DMS 273 (cell line): ENCODE results near the gene TNFRSF1A.
"Not testable (repeated sequence)": the region's sequence is repeated elsewhere in the genome, so short reads cannot be mapped to it uniquely, and the experiment has no call there.

Experiments
- DNase-seq: peaks from one replicate; lab custom pipeline; 2025; ENCODE audit not compliant: unreplicated experiment; lab: John Stamatoyannopoulos, UW

TNFRSF1A gene

DNA sequence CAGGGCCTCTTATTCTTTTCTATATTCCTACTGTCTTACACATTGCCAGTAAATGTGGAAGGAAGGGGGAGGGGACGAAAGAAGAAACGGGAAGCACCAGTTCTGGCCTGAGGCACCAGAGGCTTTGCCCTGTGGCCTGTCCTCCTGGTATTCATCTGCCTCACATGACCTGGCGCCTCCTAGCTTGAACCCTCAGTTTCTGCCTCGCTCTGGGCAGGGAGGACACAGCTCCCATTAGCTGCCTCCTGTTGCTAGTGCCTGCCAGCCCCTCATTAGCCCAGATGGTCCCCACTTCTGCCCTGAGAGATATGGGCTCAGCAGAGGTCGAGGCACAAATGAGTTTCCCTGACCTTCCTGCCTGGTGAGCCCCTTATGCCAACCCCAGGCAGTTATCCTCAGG lies 34.3 kb downstream of the TNFRSF1A start:
- no peak for DNase-seq

DNA sequence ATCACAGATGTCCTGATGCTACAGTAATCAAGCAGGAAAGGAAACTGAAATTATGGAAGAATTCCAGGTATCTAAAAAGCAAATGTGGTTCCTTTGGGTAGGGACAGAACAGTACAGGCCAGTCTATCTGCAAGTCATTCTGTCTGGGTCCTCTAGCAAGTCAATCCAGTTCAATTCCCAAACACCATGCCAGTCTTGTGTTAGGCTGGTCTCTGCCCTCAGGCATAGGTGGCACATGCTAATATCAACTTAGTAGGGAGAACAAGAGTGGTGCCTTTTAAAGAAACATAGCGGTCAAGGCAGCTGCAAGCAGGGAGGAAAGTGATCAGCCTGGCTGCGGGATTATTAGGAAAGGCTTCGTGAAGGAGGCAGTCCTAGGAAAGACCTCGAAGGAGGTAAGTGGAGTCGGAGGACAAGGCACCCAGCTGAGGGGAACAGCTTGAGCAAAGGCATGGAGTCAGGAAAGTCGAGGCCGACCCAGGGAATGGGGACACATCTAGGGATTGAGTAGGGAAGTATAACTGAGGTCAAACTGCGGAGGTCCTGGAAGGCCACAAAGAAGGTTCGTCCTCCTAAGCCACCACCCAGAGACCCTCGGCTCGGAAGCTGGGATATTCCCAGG lies 35.2 kb downstream of the TNFRSF1A start:
- DNase-seq = no peak

DNA sequence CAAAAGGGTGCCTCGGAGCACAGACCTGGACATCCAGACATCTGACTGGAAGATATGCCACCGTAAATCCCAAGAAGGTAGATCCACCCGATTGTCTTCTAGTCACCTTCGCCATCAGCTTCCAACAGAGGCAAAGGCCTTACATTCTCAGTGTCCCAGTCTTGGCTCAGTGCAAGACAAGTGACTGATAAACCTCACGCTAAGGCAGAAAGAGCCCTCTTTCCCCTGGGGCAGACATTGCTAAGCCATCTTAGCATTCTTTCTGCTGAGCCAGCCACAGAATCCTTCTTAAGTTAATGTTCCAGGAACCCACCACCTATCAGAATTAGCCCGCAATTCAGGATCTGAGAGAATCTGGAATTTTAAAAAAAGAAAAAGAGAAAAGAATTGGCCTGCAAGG lies 35.7 kb downstream of the TNFRSF1A start:
- no peak for DNase-seq

DNA sequence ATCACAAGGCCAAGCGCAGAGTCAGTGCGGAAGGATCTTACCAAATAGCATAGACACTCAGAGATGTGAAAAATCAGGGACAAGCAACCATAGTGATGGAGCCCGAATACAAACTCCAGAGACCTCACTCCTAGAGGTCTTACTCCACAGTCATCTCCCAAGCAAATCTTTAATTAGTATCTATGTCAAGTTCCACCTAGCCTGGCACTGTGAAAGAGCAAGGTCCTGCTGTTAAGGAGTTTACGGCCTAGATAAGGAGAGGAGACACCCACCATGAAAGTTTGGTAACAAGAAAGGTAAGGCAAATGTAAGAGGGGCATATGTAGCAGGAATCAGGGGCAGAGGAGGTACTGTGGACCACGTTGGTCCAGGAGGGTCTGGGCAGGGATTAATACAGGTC lies 38.8 kb downstream of the TNFRSF1A start:
- no peak for DNase-seq

DNA sequence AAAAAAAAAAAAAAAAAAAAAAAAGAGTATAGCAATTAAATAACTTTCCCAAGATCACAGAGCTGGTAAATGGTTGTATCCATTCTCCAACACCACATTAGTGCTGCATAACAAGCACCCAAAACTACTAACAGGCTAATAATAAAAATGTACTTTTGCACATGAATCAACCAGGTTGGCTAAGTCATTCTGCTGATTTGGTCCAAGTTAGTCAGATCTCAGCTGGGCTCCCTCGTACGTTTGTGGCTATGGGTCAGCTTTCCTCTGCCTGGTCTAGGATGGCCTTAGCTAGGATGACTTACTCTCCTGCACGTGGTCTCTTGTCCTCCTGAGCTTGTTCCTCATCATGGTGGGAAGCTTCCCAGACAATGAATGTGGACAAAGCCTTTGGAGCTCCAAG lies 39.3 kb downstream of the TNFRSF1A start:
- DNase-seq = no peak

DNA sequence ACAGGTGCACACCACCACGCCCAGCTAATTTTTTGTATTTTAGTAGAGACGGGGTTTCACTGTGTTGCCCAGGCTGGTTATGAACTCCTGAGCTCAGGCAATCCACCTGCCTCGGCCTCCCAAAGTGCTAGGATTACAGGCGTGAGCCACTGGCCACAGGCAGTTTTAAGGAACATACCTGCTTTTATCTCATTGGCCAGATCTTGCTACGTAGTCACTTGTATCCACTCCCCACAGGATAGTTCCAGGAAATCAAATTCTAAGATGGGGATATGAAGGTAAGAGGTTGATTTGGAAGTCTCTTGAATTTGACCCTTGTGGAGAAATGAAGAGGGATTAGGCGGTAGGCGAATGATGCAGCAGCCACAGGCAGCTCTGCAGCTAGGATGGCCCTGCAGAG lies 40.2 kb downstream of the TNFRSF1A start:
- no peak for DNase-seq

DNA sequence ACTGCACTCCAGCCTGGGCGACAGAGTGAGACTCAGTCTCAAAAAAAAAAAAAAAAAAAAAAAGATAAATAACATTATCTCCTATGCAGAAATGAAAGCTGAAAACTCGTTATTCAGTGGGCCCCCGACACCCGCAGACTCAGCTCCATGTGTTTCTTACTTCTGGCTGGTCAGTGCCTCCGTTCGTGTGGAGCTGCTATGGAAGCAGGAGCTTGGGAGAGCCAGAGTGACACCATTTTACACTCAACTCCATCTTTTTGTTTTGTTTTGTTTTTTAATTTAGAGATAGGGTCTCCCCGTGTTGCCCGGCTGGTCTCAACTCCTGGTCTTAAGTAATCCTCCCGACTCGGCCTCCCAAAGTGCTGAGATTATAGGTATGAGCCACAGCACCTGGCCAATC lies 44.7 kb downstream of the TNFRSF1A start:
- DNase-seq = no peak

DNA sequence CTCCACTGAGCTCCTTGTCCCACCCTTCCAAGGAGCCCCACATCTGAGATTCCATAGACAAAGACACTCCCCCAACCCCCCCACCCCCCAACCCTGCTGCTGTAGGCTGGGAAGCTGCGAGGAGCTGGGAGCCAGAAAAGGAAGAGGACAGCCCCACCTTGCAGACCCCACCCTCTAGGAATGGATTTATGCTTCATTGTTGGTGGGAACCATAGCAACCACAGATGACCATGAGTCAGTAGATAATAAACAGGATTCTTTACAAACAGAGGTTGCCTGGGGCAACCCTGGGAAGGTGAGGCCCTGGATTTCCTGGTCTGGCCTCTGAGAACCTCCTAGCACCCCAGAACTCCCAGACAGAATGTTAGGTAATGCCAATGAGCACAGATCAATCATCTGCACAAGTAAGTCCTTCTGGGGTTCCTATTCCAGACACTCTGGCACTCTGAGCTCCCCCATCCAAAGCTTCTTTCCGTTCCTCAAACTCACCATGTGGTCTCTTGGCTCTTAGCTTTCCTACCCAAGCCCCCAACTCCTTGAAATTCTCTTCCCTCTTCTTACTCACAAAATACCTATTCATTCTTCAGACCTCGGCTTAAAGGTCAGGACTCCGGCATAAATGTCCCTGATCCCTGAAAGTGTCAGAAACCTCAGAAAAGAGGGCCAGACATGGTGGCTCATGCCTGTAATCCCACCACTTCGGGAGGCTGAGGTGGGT lies 46.6 kb downstream of the TNFRSF1A start:
- no peak for DNase-seq

DNA sequence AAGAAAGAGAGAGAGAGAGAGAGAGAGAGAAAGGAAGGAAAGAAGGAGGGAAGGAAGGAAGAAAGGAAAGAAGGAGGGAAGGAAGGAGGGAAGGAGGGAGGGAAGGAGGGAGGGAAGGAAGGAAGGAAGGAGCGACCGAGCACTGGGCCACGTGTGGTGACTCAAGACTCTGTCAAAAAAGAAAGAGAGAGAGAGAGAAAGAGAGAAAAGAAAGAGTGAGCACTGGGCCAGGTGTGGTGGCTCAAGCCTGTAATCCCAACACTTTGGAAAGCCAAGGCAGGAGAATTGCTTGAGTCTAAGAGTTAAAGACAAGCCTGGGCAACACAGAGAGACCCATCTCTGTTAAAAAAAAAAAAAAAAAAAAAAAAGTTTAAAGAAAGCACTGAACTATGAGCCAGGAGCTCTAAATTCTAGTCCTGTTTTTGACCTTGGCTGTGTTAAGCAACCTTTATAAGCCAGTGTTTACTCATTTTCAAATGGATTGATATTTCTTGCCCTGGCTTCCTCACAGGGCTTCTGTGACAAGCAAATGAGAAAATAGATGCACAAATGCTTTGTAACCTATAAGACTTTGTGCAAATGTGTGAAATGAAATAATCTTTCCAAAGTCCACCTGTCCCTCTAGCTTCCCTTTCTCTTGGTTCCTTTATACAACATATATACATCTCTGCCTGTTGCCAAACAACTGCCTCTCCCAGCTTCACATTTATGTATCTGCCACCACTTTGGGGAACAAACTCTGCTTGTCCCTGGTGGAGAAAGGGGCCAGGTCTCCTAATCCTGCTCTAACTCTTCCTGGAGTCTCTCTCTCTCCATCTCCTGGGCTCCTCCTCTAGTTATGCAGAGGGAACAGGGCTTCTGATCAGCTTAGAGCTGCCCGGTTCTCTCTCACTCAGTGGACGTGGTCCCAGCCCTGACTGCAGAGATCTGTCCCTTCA lies 47.5 kb downstream of the TNFRSF1A start:
- DNase-seq = no peak

DNA sequence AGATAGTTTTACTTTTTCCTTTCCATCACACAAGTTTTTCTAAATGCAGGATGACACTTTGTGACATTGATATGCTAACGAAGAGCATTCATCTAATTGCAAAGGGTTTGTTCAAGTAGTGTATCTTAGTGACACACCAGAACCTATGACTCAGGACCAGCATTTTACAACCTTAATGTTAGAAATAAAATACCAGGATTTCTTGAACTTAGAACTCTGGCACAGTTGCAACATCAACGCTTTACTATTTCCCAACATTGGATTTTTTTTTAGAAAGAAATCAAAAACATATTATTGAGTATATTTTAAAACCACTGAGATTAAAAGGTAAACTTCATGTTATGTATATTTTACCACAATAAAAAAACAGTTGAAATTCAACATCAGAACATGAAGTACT lies 49.3 kb downstream of the TNFRSF1A start:
- no peak for DNase-seq

DNA sequence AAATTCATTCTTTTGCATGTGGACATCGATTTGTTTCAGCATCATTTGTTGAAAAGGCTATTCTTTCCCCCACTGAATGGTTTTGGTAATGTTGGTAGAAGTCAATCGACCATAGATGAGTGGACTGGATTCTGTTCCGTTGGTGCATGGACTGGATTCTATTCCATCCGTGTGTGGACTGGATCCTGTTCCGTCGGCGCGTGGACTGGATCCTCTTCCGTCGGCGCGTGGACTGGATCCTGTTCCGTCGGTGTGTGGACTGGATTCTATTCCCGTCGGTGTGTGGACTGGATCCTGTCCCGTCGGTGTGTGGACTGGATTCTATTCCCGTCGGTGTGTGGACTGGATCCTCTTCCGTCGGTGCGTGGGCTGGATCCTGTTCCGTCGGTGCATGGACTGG lies 52.0 kb downstream of the TNFRSF1A start:
- not testable (repeated sequence) for DNase-seq

DNA sequence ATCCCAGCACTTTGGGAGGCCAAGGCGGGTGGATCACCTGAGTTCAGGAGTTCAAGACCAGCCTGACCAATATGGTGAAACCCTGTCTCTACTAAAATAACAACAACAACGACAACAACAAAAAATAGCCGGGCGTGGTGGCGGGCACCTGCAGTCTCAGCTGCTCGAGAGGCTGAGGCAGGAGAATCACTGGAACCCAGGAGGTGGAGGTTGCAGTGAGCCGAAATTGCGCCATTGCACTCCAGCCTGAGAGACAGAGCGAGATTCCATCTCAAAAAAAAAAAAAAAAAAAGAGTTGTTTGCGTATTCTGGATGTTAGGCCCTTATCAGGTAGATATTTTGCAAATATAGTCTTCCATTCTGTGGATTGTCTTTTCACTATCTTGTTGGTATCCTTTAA lies 52.8 kb downstream of the TNFRSF1A start:
- DNase-seq = not testable (repeated sequence)

DNA sequence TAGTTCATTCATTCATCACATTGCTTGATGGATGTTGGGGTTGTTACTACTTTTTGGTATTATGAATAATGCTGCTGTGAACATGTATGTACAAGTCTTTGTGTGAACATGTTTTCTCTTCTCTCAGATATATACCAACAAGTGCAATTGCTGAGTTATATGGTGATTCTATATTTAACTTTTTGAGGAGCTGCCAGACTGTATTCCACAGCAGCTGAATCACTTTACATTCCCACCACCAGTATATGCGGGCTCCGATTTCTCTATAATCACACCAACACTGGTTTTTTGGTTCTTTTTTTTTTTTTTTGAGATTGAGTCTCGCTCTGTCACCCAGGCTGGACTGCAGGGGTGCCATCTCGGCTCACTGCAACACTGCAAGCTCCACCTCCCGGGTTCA lies 53.6 kb downstream of the TNFRSF1A start:
- DNase-seq = no peak

DNA sequence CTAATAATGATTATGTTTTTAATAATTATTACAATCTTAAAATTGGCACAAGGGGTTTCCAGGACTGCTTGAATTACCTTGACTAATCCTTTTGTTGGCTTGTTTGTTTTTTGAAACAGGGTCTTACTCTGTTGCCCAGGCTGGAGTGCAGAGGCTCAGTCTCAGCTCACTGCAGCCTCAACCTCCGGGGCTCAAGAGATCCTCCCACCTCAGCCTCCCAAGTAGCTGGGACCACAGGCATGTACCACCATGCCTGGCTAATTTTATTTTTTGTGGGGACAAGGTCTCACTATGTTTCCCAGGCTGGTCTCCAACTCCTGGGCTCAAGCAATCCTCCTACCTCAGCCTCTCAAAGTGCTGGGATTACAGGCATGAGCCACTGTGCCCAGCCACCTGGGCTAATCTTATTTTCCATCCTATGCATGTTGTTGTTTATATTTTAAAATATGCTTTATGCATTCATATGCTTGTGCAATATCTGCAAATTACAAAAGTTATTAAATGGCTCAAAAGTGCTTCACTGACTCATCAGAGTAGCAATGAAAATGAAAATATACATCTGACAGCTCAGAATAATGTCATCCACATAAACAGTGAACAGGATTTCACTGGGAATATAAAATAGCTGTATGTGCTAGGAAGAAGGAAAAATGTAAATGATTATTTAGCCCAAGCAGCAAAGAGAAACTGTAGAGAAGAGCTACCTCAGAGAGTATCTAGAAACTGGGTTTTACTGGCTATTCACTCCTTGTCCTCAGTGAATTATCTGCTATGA lies 56.2 kb downstream of the TNFRSF1A start:
- no peak for DNase-seq

DNA sequence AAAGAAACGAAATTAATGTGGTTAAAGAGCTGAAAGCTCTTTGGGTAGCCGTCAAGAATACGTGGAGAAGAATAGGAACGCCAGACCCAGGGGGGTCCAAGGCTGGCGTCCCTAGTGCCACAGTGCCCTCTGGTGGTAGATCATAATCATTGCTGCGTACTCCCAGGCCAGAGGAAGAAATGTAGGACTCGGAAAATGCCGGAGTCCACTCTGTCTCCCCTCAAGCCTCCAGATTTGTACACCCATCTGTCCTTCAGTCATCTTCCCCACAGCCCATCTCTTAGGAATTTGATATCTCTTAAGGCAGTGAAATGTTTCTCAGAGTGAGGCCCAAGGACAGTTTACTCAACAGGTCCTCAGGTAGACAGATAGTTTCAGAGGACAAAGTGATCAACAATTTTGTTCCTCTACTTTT lies 56.8 kb downstream of the TNFRSF1A start:
- DNase-seq = peak; percentile 76

DNA sequence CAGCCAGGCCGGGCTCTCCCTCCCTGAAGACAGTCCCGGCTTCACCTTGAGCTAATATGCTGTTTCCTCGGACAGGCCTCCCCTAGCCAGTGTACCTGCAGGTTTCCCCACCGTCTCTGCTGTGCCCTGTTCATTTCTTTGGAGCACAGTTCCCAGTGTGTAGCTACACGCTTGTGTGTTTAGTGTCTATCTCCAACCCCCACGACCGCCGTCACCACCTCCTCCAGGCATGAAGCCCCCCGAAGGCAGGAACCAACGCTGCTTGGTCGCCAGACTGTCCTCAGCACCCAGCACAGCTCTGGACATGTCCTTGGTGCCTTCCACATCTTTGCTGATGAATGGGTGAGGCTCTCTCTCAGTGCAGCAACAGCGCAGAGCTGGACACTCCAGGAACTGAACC lies 57.6 kb downstream of the TNFRSF1A start:
- DNase-seq = no peak

DNA sequence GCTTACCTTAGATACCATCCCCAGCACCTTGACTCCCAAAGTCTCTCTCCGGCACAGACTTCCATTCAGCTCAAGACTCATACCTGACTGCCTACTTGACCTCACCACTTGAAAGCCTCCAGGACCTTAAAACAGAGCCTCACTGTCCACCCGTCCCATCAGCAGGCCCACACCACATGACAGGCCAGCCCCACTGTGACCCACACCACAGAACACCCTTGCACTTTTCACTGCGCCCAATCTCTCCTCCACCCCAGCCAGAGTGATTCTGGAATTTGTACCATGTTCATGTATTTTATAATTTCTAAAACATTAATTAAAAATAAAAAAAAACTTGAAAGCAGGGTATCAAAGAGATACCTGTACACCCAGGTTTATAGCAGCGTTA lies 59.4 kb downstream of the TNFRSF1A start:
- no peak for DNase-seq

DNA sequence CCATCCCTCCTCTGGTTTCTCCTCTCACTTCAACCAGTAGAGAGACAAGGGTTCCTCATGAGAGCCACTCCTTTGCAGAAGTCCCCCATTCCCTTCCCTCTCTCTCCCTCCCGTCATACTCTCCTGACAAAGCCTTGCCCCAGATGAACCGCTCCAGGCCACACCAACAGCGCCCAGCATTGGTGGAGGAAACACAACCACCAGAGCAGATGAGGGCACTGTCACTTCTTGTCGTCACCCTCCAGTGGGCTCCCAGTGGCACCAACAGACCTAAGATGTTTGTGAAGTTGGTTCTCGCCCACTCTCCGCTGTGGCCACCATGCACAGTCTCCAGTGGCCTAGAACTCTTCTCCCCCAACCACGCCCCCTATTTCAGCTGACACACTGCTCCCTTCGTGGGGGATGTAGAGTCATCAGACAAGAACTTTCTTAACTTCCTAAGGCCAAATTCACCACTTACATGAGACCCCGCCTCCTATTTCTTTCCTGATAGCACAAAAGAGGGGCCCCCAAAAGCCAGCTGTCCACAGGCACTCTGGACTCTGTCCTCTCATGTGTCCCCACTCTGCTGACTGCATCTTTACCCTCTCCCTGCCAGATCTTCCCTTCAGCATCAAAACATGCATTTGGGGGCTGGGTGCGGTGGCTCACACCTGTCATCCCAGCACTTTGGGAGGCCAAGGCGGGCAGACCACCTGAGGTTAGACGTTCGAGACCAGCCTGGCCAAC lies 60.6 kb downstream of the TNFRSF1A start:
- no peak for DNase-seq

DNA sequence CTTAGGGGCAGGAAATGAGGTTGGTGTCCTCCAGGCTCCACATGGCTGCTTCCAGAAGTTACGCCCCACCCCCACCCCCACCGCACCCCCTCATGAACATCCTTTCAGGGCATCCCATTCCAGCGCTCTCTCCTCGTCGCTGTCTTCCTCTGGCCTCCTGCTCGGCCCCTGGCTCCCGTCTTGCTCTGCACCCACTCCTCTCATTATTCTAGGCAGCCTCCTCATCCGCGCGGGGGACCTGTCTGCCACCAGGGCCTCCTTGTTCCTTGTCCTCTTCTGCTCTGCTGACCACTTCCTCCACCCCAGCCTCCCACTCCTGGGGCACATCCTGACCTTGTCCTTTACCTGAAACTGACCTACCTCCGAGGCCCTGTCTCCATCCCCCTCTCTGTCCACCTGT lies 61.2 kb downstream of the TNFRSF1A start:
- DNase-seq = no peak

DNA sequence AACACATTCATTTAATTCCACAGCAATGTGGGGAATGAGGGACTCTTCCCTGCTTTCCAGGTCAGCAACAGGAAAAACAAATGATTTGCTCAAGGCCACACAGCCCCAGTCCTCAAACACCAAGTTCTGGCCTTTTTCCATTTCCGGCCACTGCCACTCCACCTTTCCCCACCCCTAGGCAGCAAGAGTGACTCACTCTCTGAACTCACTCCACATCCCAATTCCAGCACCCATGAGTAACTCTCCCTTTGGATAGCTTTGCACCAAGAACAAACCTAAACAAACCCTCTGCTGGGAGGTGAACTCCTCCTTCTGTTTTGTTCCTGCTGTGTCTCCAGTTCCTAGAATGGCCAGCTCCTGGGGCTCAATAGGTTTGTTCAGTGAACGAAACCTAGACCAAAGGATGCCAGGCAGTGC lies 61.8 kb downstream of the TNFRSF1A start:
- no peak for DNase-seq
